Lung (tissue), 12 donors: ENCODE measurements around the gene TSPAN14. TPM values are rescaled to one million over a fixed set of nuclear protein-coding genes. Genes with fewer than 3 reads are reported as not detected.
A peak's percentile ranks its signal among the peaks of the same experiment; 100 is the strongest.

ENCODE experiments used
- ATAC-seq: fragments of 200-7000 bp; cut with Tn5 transposase; one replicate; pipeline ENCODE4 v1.9.1; 2020; ENCODE audit warnings: moderate number of reproducible peaks; ENCODE audit not compliant: insufficient read depth, low FRiP score
- DNase-seq, 3 donors: peaks; one replicate each; pipeline ENCODE4 v3.0.0-alpha.2; 2013 to 2017
- H3K27ac ChIP-seq, 2 donors: one replicate each; pipeline ENCODE4 v1.5.1; 2013; ENCODE audit warnings: mild to moderate bottlenecking in 2 of 2, moderate library complexity in 2 of 2, control low read depth in 1 of 2, inconsistent platforms in 1 of 2, low read depth in 1 of 2, low read length in 1 of 2
- H3K27me3 ChIP-seq, 3 donors: one replicate each; pipeline ENCODE4 v1.5.1; 2013; ENCODE audit warnings: low read length in 2 of 3; ENCODE audit not compliant: control insufficient read depth in 3 of 3, insufficient read depth in 3 of 3
- H3K36me3 ChIP-seq, 4 donors: one replicate each; pipeline ENCODE4 v1.5.1; 2013; ENCODE audit warnings: low read length in 4 of 4, mild to moderate bottlenecking in 1 of 4, moderate library complexity in 1 of 4; ENCODE audit not compliant: control insufficient read depth in 4 of 4, insufficient read depth in 4 of 4
- H3K4me1 ChIP-seq, 5 donors: one replicate each; pipeline ENCODE4 v1.5.1; 2013; ENCODE audit warnings: low read length in 5 of 5, mild to moderate bottlenecking in 2 of 5, moderate library complexity in 1 of 5; ENCODE audit not compliant: control insufficient read depth in 5 of 5, insufficient read depth in 5 of 5
- H3K4me3 ChIP-seq: one replicate; pipeline ENCODE4 v1.5.1; 2013; ENCODE audit warnings: mild to moderate bottlenecking, control low read depth, moderate library complexity
- H3K9ac ChIP-seq, 2 donors: one replicate each; pipeline ENCODE4 v1.5.1; 2013; ENCODE audit warnings: low read length in 2 of 2, control low read depth in 1 of 2; ENCODE audit not compliant: insufficient read depth in 1 of 2
- H3K9me3 ChIP-seq, 4 donors: one replicate each; pipeline ENCODE4 v1.5.1; 2013; ENCODE audit warnings: low read length in 3 of 4, mild to moderate bottlenecking in 1 of 4, moderate library complexity in 1 of 4; ENCODE audit not compliant: control insufficient read depth in 4 of 4, insufficient read depth in 3 of 4
- CTCF ChIP-seq: IDR thresholded peaks from 2 replicates; pipeline ENCODE4 v1.5.1; 2012; ENCODE audit warnings: mild to moderate bottlenecking; ENCODE audit errors: control extremely low read depth, extremely low read depth
- WGBS, 2 donors: extraction: QIAGEN DNeasy Blood & Tissue Kit; methylation state at CpG; one replicate each; pipeline ENCODE4 v1.1.7; 2013; 5-methylcytosine and 5-hydroxymethylcytosine counted together
- polyA plus RNA-seq, 2 donors: library from polyadenylated mRNA; stranded (reverse); fragments of 200-250 nt; gene quantifications; one replicate each; pipeline ENCODE4 v1.2.1, GENCODE V29; 2013
- total RNA-seq, 2 donors: library from RNA; depleted of rRNA in 1 of 2; stranded (reverse); fragments of >200 nt in 1 of 2; gene quantifications; one replicate each; pipeline ENCODE4 v1.2.1, GENCODE V29; 2014 to 2021
- donor health status: control.
- donor health status: control.
- donor health status: Bipolar disorder and iron deficiency.
- donor health status: healthy.
- donor health status: DM: yes; HTN: yes; CAD: no.

Gene TSPAN14
- total and polyA plus RNA-seq, 4 donors, result 40.9 to 187 (median 116) TPM

- no peaks in the 10 kb centered on the region for H3K27me3 ChIP-seq
- no peak overlapping the region for H3K9ac ChIP-seq
- ATAC-seq (peak; percentile 7), DNase-seq (no peak)
- peaks cover 0 to 11% (median 0%) of the 10 kb centered on the region in 5 donors for H3K4me1 ChIP-seq
- whole genome bisulfite sequencing, 2 donors, result 49 to 61% methylated on average over 6 of the region's 6 CpGs
- H3K4me3 ChIP-seq, result no peak overlapping the region
- no peak overlapping the region for H3K27ac ChIP-seq
- no peaks in the 10 kb centered on the region for H3K9me3 ChIP-seq
- peaks cover 0 to 24% (median 5%) of the 10 kb centered on the region in 4 donors for H3K36me3 ChIP-seq
- TF ChIP-seq CTCF, result no peak
Observed at GRCh38 chr10:80523773-80524172, 69.7 kb downstream of the TSPAN14 start.

- ATAC-seq (no peak), DNase-seq (no peak)
- no peak for TF ChIP-seq CTCF
- Histone ChIP-seq H3K4me1 (peaks cover 0 to 14% (median 0%) of the 10 kb centered on the region in 5 donors), H3K36me3 (peaks cover 0 to 21% (median 1%) of the 10 kb centered on the region in 4 donors), H3K27ac (peak overlapping the region in 1 of 2 donors; percentile 28), H3K9me3 (no peaks in the 10 kb centered on the region), H3K4me3 (no peak overlapping the region), H3K9ac (no peak overlapping the region), H3K27me3 (no peaks in the 10 kb centered on the region)
- 78 to 87% methylated on average over 12 of the region's 12 CpGs for WGBS, 2 donors
Observed at GRCh38 chr10:80524190-80524909, 70.2 kb downstream of the TSPAN14 start.

- TF ChIP-seq CTCF, result no peak
- Histone ChIP-seq H3K4me1 (peaks cover 0 to 14% (median 2%) of the 10 kb centered on the region in 5 donors), H3K27me3 (no peaks in the 10 kb centered on the region), H3K27ac (peak overlapping the region in 1 of 2 donors; percentile 44), H3K9ac (no peak overlapping the region), H3K9me3 (no peaks in the 10 kb centered on the region), H3K4me3 (no peak overlapping the region), H3K36me3 (peaks cover 0 to 8% (median 0%) of the 10 kb centered on the region in 4 donors)
- 37 to 44% methylated on average over 2 of the region's 2 CpGs for WGBS, 2 donors
- DNase-seq, result no peak
- ATAC-seq, result no peak
Observed at GRCh38 chr10:80526218-80526617, 72.1 kb downstream of the TSPAN14 start.
